HepG2 (cell line): ENCODE results near the gene RSPH9. TPM values are rescaled to one million over a fixed set of nuclear protein-coding genes. Genes with fewer than 3 reads are reported as not detected.

Experiments
- BCL6 ChIP-seq: IDR thresholded peaks from 2 replicates; pipeline ENCODE4 v1.6.1; 2016; ENCODE audit warnings: missing genetic modification reagents, missing compliant biosample characterization
- CSRNP1 ChIP-seq: sonication (generic); formaldehyde crosslinking; IDR thresholded peaks from 2 replicates; pipeline ENCODE4 v1.8.1; 2023; ENCODE audit warnings: mild to moderate bottlenecking, missing genetic modification reagents
- HNRNPL ChIP-seq: fragments of 200-400 bp; formaldehyde crosslinking; IDR thresholded peaks from 2 replicates; pipeline ENCODE4 v1.6.1; 2017; ENCODE audit warnings: mild to moderate bottlenecking, low read depth, low read length
- HNRNPUL1 ChIP-seq: fragments of 200-400 bp; formaldehyde crosslinking; IDR thresholded peaks from 2 replicates; pipeline ENCODE4 v1.6.1; 2017; ENCODE audit warnings: low read depth, mild to moderate bottlenecking, low read length, moderate library complexity
- KDM1A ChIP-seq: IDR thresholded peaks from 2 replicates; pipeline ENCODE4 v1.6.1; 2016; ENCODE audit warnings: missing compliant biosample characterization
- KDM2A ChIP-seq: sonication (generic); formaldehyde crosslinking; IDR thresholded peaks from 2 replicates; pipeline ENCODE4 v1.4.0; 2020; ENCODE audit warnings: low read depth, missing genetic modification reagents, borderline replicate concordance
- SMAD3 ChIP-seq: sonication (generic); formaldehyde crosslinking; IDR thresholded peaks from 2 replicates; pipeline ENCODE4 v1.4.0; 2020; ENCODE audit warnings: missing genetic modification reagents
- SMAD9 ChIP-seq: sonication (generic); formaldehyde crosslinking; IDR thresholded peaks from 2 replicates; pipeline ENCODE4 v1.5.1; 2020; ENCODE audit warnings: mild to moderate bottlenecking, missing genetic modification reagents
- SMYD3 ChIP-seq: sonication (generic); formaldehyde crosslinking; IDR thresholded peaks from 2 replicates; pipeline ENCODE4 v1.8.1; 2023; ENCODE audit warnings: mild to moderate bottlenecking, missing genetic modification reagents
- TCF7L2 ChIP-seq: IDR thresholded peaks from 2 replicates; pipeline ENCODE4 v1.6.1; 2011; ENCODE audit warnings: mild to moderate bottlenecking, low read depth, low read length, moderate library complexity
- XRCC5 ChIP-seq: fragments of 200-400 bp; formaldehyde crosslinking; optimal IDR thresholded peaks from 2 replicates; pipeline ENCODE3; 2017; ENCODE audit warnings: mild to moderate bottlenecking, low read length
- ZBTB20 ChIP-seq: sonication (generic); formaldehyde crosslinking; IDR thresholded peaks from 2 replicates; pipeline ENCODE4 v1.8.1; 2023; ENCODE audit warnings: missing genetic modification reagents, low read depth, mild to moderate bottlenecking, borderline replicate concordance
- ZNF275 ChIP-seq: sonication (generic); formaldehyde crosslinking; IDR thresholded peaks from 2 replicates; pipeline ENCODE4 v1.8.0; 2022; ENCODE audit warnings: missing genetic modification reagents, mild to moderate bottlenecking, inconsistent platforms, borderline replicate concordance
- ZSCAN12 ChIP-seq: sonication (generic); formaldehyde crosslinking; IDR thresholded peaks from 2 replicates; pipeline ENCODE4 v1.9.0; 2021; ENCODE audit warnings: mild to moderate bottlenecking, missing genetic modification reagents
- polyA plus RNA-seq, 8 experiments: library from polyadenylated mRNA; depleted of rRNA in 3 of 8; stranded (reverse) in 7 of 8; unstranded in 1 of 8; fragments of >200 nt; fragmentation: Illumina TruSeq in 4 of 8; extraction: Trizol in 4 of 8; gene quantifications; 2 replicates each; pipeline versions ENCODE4 v1.2.1 to v1.2.3, GENCODE V29; 2011 to 2016; ENCODE audit warnings: low read depth in 4 of 8, missing spikeins in 1 of 8, mixed read lengths in 1 of 8; ENCODE audit not compliant: insufficient read depth in 1 of 8
- total RNA-seq, 5 experiments: library from RNA; depleted of rRNA; stranded (reverse); fragments of >200 nt; fragmentation: Illumina TruSeq; extraction: Trizol; gene quantifications; 2 replicates each; pipeline ENCODE4 v1.2.3, GENCODE V29; 2016; ENCODE audit warnings: low read depth in 1 of 5
- TF ChIP-seq, protein P1 (sequence below): sonication (generic); formaldehyde crosslinking; IDR thresholded peaks from 2 replicates; pipeline ENCODE4 v1.4.0; 2020; ENCODE audit warnings: missing genetic modification reagents

Gene RSPH9
- total and polyA plus RNA-seq, 2 of the 13 experiments (the other 11 are each of a cell fraction or from before 2014, with no cell fraction given): 0.04 TPM; not detected in 1

- no peak for TF ChIP-seq XRCC5
- no peak for TF ChIP-seq SMAD3 (CRISPR knock-in tag)
- TF ChIP-seq CSRNP1 (CRISPR knock-in tag): no peak
- TF ChIP-seq, protein P1, sequence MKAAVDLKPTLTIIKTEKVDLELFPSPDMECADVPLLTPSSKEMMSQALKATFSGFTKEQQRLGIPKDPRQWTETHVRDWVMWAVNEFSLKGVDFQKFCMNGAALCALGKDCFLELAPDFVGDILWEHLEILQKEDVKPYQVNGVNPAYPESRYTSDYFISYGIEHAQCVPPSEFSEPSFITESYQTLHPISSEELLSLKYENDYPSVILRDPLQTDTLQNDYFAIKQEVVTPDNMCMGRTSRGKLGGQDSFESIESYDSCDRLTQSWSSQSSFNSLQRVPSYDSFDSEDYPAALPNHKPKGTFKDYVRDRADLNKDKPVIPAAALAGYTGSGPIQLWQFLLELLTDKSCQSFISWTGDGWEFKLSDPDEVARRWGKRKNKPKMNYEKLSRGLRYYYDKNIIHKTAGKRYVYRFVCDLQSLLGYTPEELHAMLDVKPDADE (CRISPR knock-in tag): no peak
- 0 out of 2 replicates have a peak, but pooled peaks have one; percentile 59 for TF ChIP-seq HNRNPL
- TF ChIP-seq SMYD3 (CRISPR knock-in tag): no peak
- TF ChIP-seq KDM1A (CRISPR knock-in tag): no peak
- no peak for TF ChIP-seq TCF7L2
- TF ChIP-seq KDM2A (CRISPR knock-in tag): no peak
- 0 out of 2 replicates have a peak, but pooled peaks have one; percentile 44 for TF ChIP-seq ZNF275
- TF ChIP-seq BCL6: 0 out of 2 replicates have a peak, but pooled peaks have one; percentile 18
- no peak for TF ChIP-seq HNRNPUL1
- TF ChIP-seq ZBTB20: peak; percentile 53; the same call in 1 of the 2 replicates
- no peak for TF ChIP-seq SMAD9
- no peak for TF ChIP-seq ZSCAN12 (CRISPR knock-in tag)
These were observed 58.0 kb downstream of the RSPH9 start (continued) for GRCh38 chr6:43702534-43703440.
